Ovary (tissue), 9 donors: ENCODE data around the gene SBF2. TPM values are rescaled to one million over a fixed set of nuclear protein-coding genes. Genes with fewer than 3 reads are reported as not detected.

Experiments used
- DNase-seq, 5 donors: peaks; one replicate each; pipeline ENCODE4 v3.0.0-alpha.2; 2019 to 2020
- H3K27ac ChIP-seq, 2 donors: fragments of 200-600 bp; one replicate each; pipeline versions ENCODE4 v1.5.1 to v1.8.0; 2019 to 2022
- H3K27me3 ChIP-seq: fragments of 200-600 bp; one replicate; pipeline ENCODE4 v1.8.0; 2022
- H3K36me3 ChIP-seq: fragments of 200-600 bp; sonication (generic); one replicate; pipeline ENCODE4 v1.5.1; 2019
- H3K4me1 ChIP-seq: one replicate; pipeline ENCODE4 v1.8.1; 2013; ENCODE audit warnings: mild to moderate bottlenecking, moderate library complexity; ENCODE audit not compliant: insufficient read depth
- H3K4me3 ChIP-seq: fragments of 200-600 bp; sonication (generic); one replicate; pipeline ENCODE4 v1.5.1; 2017
- H3K9me3 ChIP-seq, 2 donors: fragments of 200-600 bp in 1 of 2; sonication (generic) in 1 of 2; one replicate each; pipeline versions ENCODE4 v1.5.1 to v1.8.1; 2013 to 2019; ENCODE audit warnings: mild to moderate bottlenecking in 1 of 2, moderate library complexity in 1 of 2
- EP300 ChIP-seq: sonication (generic); formaldehyde crosslinking; IDR thresholded peaks from one replicate; pipeline ENCODE4 v1.6.1; 2017; ENCODE audit warnings: antibody characterized with exemption
- POLR2A ChIP-seq: fragments of 450-650 bp; IDR thresholded peaks from one replicate; pipeline ENCODE4 v1.6.1; 2017; ENCODE audit warnings: antibody characterized with exemption, mild to moderate bottlenecking, moderate library complexity
- WGBS, 3 donors: extraction: QIAGEN DNeasy Blood & Tissue Kit in 1 of 3; methylation state at CpG; one replicate each; pipeline versions ENCODE4 v1.1.5 to v1.1.7; 2013 to 2017; 5-methylcytosine and 5-hydroxymethylcytosine counted together
- intact Hi-C, 4 donors: fragments of 100-400 bp; cut with DNase I; formaldehyde crosslinking; loops; one replicate each; pipeline versions ENCODE4 v1.11.0 to v1.15.1; 2022 to 2023
- polyA plus RNA-seq, 2 donors: library from polyadenylated mRNA; stranded (reverse); fragments of 200-250 nt in 1 of 2; fragments of 350-450 nt in 1 of 2; fragmentation: Illumina TruSeq in 1 of 2; extraction: RNeasy Lipid Tissue Mini Kit (QIAGEN cat#74804) in 1 of 2; gene quantifications; one replicate each; pipeline ENCODE4 v1.2.3, GENCODE V29; 2013 to 2014
- total RNA-seq, 7 donors: library from RNA; depleted of rRNA in 2 of 7; stranded (reverse); fragments of >200 nt in 2 of 7; fragmentation: NEBNext Ultra II Directional in 3 of 7; extraction: Animal tissue kit (Norgen Biotek cat#: 25700) in 3 of 7; gene quantifications; one replicate each; pipeline versions ENCODE4 v1.1.0 to v1.2.4, GENCODE V29; 2016 to 2023
- TF ChIP-seq, protein P1 (sequence below), 3 donors: fragments of 450-650 bp in 2 of 3; fragments of 200-600 bp in 1 of 3; IDR thresholded peaks; one replicate each; pipeline versions ENCODE4 v1.5.1 to v1.8.0; 2016 to 2022; ENCODE audit warnings: antibody characterized with exemption in 3 of 3, mild to moderate bottlenecking in 1 of 3
- donor health status: DM: no; HTN: no; CAD: no; lungs with moderate emphysema.
- donor health status: DM: no; HTN: no; CAD: no.
- donor health status: Bipolar disorder and iron deficiency.
- donor health status: DM: yes; HTN: yes; CAD: no.
- donor health status: DM: no; HTN: no; CAD: no.
- donor health status: DM: yes; HTN: yes; CAD: no.

The SBF2 gene
- total and polyA plus RNA-seq, 9 donors: 27.4 to 77.5 (median 50.8) TPM

- no peaks in the 10 kb centered on the region for H3K27me3 ChIP-seq
- DNase-seq: no peak
- TF ChIP-seq, protein P1, sequence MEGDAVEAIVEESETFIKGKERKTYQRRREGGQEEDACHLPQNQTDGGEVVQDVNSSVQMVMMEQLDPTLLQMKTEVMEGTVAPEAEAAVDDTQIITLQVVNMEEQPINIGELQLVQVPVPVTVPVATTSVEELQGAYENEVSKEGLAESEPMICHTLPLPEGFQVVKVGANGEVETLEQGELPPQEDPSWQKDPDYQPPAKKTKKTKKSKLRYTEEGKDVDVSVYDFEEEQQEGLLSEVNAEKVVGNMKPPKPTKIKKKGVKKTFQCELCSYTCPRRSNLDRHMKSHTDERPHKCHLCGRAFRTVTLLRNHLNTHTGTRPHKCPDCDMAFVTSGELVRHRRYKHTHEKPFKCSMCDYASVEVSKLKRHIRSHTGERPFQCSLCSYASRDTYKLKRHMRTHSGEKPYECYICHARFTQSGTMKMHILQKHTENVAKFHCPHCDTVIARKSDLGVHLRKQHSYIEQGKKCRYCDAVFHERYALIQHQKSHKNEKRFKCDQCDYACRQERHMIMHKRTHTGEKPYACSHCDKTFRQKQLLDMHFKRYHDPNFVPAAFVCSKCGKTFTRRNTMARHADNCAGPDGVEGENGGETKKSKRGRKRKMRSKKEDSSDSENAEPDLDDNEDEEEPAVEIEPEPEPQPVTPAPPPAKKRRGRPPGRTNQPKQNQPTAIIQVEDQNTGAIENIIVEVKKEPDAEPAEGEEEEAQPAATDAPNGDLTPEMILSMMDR (IDR thresholded peaks at IDR 0.05): no peak
- TF ChIP-seq EP300: no peak
- no peak for TF ChIP-seq POLR2A
- H3K4me3 ChIP-seq: no peak overlapping the region
- WGBS, 3 donors: 65 to 80% (median 76%) methylated on average over 1 of the region's 1 CpG
- no peaks in the 10 kb centered on the region for H3K36me3 ChIP-seq
- H3K27ac ChIP-seq: no peak overlapping the region
- H3K4me1 ChIP-seq: no peaks in the 10 kb centered on the region
- intact Hi-C loops: no loop called here
- no peaks in the 10 kb centered on the region for H3K9me3 ChIP-seq
These were observed 466.3 kb downstream of the SBF2 start for GRCh38 chr11:9827708-9828107.

- WGBS, 3 donors: 77 to 94% (median 93%) methylated on average over 1 of the region's 1 CpG
- TF ChIP-seq, protein P1 (IDR thresholded peaks at IDR 0.05): no peak
- no peak for TF ChIP-seq EP300
- no peak for TF ChIP-seq POLR2A
- intact Hi-C loops: no loop called here
- no peaks in the 10 kb centered on the region for H3K4me1 ChIP-seq
- no peak overlapping the region for H3K27ac ChIP-seq
- no peak for DNase-seq
- H3K27me3 ChIP-seq: no peaks in the 10 kb centered on the region
- H3K9me3 ChIP-seq: no peaks in the 10 kb centered on the region
- H3K36me3 ChIP-seq: no peaks in the 10 kb centered on the region
- H3K4me3 ChIP-seq: no peak overlapping the region
These were observed 467.6 kb downstream of the SBF2 start for GRCh38 chr11:9826390-9826789.

DNA sequence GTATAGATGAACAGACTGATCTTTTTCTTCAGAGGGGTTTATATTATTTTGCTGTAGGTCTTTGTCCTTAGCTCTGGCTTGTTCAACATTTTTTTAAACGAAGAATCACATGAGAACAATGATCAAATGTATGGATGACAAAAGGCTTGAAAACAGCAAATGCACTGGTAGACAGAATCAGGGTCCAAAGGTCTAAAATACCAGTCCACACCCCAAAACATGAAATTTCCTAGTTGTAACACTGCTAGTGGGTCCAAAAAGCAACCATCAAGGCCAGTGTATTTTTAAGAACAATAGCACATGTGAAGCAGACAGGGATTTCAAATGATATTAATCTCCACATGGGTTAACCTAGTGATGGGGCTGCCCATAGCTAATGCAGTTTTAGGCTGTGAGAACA, 468.1 kb downstream of the SBF2 start:
- 92 to 97% (median 94%) methylated on average over 1 of the region's 1 CpG for WGBS, 3 donors
- intact Hi-C loops: no loop called here
- Histone ChIP-seq H3K27ac (no peak overlapping the region), H3K36me3 (no peaks in the 10 kb centered on the region), H3K27me3 (no peaks in the 10 kb centered on the region), H3K4me1 (no peaks in the 10 kb centered on the region), H3K9me3 (no peaks in the 10 kb centered on the region), H3K4me3 (no peak overlapping the region)
- no peak for DNase-seq
- TF ChIP-seq EP300 (no peak), POLR2A (no peak)
- TF ChIP-seq, protein P1 (IDR thresholded peaks at IDR 0.05): no peak

DNA sequence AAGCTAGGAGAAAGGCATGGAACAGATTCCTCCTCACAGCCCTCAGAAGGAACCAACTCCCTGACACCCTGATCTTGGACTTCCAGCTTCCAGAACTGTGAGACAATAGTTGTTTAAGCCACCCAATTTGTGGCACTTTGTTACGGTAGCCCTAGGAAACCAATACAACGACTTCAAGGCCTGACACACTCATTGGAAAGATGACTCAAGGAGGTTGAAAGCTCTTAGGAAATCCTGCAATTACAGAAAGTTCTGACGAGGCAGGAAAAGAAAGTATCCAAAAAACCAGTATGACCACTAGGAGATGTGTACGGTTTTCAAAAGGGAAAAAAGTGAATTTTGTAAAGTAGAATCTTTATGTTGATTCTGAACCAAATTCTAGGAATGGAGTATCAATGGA, 468.7 kb downstream of the SBF2 start:
- no peak for DNase-seq
- TF ChIP-seq POLR2A: no peak
- TF ChIP-seq, protein P1 (IDR thresholded peaks at IDR 0.05): no peak
- no peak for TF ChIP-seq EP300
- no peaks in the 10 kb centered on the region for H3K9me3 ChIP-seq
- WGBS, 3 donors: 86 to 96% (median 91%) methylated on average over 4 of the region's 4 CpGs
- H3K27me3 ChIP-seq: no peaks in the 10 kb centered on the region
- H3K4me1 ChIP-seq: no peaks in the 10 kb centered on the region
- intact Hi-C loops: no loop called here
- H3K36me3 ChIP-seq: no peaks in the 10 kb centered on the region
- H3K4me3 ChIP-seq: no peak overlapping the region
- H3K27ac ChIP-seq: no peak overlapping the region
